HCT116 (cell line): ENCODE measurements around the gene IL31RA.

ENCODE experiments used
- CEBPB ChIP-seq: IDR thresholded peaks from 2 replicates; pipeline ENCODE4 v1.6.1; 2012; ENCODE audit warnings: low read depth
- CTCF ChIP-seq, 3 experiments: fragments of 200-600 bp in 1 of 3; sonication (generic) in 1 of 3; IDR thresholded peaks in 2 of 3; conservative IDR thresholded peaks in 1 of 3; 2 replicates each; pipeline ENCODE4 v1.5.1; 2012 to 2017; ENCODE audit warnings: low read depth in 2 of 3, low read length in 2 of 3, antibody characterized with exemption in 1 of 3, borderline replicate concordance in 1 of 3, control low read depth in 1 of 3, mild to moderate bottlenecking in 1 of 3, mixed read lengths in 1 of 3, mixed run types in 1 of 3, moderate library complexity in 1 of 3; ENCODE audit not compliant: insufficient read depth in 1 of 3
- EZH2 ChIP-seq: fragments of 200-600 bp; sonication (generic); IDR thresholded peaks from 2 replicates; pipeline ENCODE4 v1.6.1; 2017; ENCODE audit warnings: antibody characterized with exemption, mixed run types
- POLR2A ChIP-seq: IDR thresholded peaks from 2 replicates; pipeline ENCODE4 v1.7.0; 2011; ENCODE audit warnings: borderline replicate concordance; ENCODE audit not compliant: insufficient read depth, insufficient read length; ENCODE audit errors: extremely low read depth
- POLR2AphosphoS5 ChIP-seq: IDR thresholded peaks from 2 replicates; pipeline ENCODE4 v1.6.1; 2011; ENCODE audit warnings: mild to moderate bottlenecking, low read depth, low read length, moderate library complexity
- YY1 ChIP-seq: IDR thresholded peaks from 2 replicates; pipeline ENCODE4 v1.6.1; 2011; ENCODE audit warnings: low read length, low read depth, moderate library complexity, mild to moderate bottlenecking; ENCODE audit not compliant: insufficient replicate concordance; ENCODE audit errors: extremely low read depth
- ZNF274 ChIP-seq: fragments of 200-500 bp; sonication (Bioruptor generic); IDR thresholded peaks from 2 replicates; pipeline ENCODE4 v1.6.1; 2014; ENCODE audit warnings: mild to moderate bottlenecking, low read depth, low read length, inconsistent platforms
- TF ChIP-seq, protein P1 (sequence below): IDR thresholded peaks from 2 replicates; pipeline ENCODE4 v1.6.1; 2012; ENCODE audit warnings: low read depth
- TF ChIP-seq, protein P2 (sequence below): IDR thresholded peaks from 2 replicates; pipeline ENCODE4 v1.6.1; 2012

GRCh38 chr5:55892479-55892878 lies 41.3 kb downstream of the IL31RA start:
- TF ChIP-seq, protein P1, sequence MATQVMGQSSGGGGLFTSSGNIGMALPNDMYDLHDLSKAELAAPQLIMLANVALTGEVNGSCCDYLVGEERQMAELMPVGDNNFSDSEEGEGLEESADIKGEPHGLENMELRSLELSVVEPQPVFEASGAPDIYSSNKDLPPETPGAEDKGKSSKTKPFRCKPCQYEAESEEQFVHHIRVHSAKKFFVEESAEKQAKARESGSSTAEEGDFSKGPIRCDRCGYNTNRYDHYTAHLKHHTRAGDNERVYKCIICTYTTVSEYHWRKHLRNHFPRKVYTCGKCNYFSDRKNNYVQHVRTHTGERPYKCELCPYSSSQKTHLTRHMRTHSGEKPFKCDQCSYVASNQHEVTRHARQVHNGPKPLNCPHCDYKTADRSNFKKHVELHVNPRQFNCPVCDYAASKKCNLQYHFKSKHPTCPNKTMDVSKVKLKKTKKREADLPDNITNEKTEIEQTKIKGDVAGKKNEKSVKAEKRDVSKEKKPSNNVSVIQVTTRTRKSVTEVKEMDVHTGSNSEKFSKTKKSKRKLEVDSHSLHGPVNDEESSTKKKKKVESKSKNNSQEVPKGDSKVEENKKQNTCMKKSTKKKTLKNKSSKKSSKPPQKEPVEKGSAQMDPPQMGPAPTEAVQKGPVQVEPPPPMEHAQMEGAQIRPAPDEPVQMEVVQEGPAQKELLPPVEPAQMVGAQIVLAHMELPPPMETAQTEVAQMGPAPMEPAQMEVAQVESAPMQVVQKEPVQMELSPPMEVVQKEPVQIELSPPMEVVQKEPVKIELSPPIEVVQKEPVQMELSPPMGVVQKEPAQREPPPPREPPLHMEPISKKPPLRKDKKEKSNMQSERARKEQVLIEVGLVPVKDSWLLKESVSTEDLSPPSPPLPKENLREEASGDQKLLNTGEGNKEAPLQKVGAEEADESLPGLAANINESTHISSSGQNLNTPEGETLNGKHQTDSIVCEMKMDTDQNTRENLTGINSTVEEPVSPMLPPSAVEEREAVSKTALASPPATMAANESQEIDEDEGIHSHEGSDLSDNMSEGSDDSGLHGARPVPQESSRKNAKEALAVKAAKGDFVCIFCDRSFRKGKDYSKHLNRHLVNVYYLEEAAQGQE: no peak
- TF ChIP-seq, protein P2, sequence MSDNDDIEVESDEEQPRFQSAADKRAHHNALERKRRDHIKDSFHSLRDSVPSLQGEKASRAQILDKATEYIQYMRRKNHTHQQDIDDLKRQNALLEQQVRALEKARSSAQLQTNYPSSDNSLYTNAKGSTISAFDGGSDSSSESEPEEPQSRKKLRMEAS: no peak
- TF ChIP-seq POLR2AphosphoS5 (no peak), POLR2A (no peak), ZNF274 (no peak), CTCF (IDR thresholded peaks at IDR 0.05 in 2 of 3, conservative IDR thresholded peaks at IDR 0.05 in 1 of 3; ENCODE audit: borderline replicate concordance in 1 of 3, insufficient read depth in 1 of 3, low read depth in 2 of 3, low read length in 2 of 3) (no peak), EZH2 (no peak), YY1 (no peak), CEBPB (no peak)
